A549 (cell line): Measurements from ENCODE around the gene TET2. TPM values are rescaled to one million over a fixed set of nuclear protein-coding genes. Genes with fewer than 3 reads are reported as not detected.

ENCODE experiments used
- ATAC-seq, 2 experiments: fragments of 200-7000 bp in 1 of 2; fragments of >200 bp in 1 of 2; cut with Nextera tagmentation in 1 of 2; cut with Tn5 transposase in 1 of 2; 3 replicates each; pipeline versions ENCODE4 v1.8.0 to v1.9.1; 2018 to 2020; ENCODE audit warnings: mild to moderate bottlenecking in 1 of 2, moderate library complexity in 1 of 2
- CTCF ChIA-PET: fragments of 300-600 bp; sonication (Branson Sonifier 250); formaldehyde crosslinking; extraction: SDS; loops from one replicate; lab custom pipeline; 2021; ENCODE audit warnings: antibody characterized with exemption, inconsistent platforms; lab: Yijun Ruan, JAX
- POLR2A ChIA-PET: fragments of 350-600 bp; formaldehyde crosslinking; extraction: SDS; loops from one replicate; lab custom pipeline; 2021; ENCODE audit warnings: antibody characterized with exemption, inconsistent platforms; lab: Yijun Ruan, JAX
- DNase-seq, 2 experiments: peaks; one replicate each; pipeline versions ENCODE4 v3.0.0 to v3.0.0-alpha.2; 2011 to 2016; ENCODE audit warnings: low read depth in 1 of 2, low spot score in 1 of 2
- FAIRE-seq: peaks from 2 replicates; lab custom pipeline; 2011; peaks lifted over from hg19 to GRCh38; lab: Jason Lieb, UNC
- H3K27ac ChIP-seq, 2 experiments: fragments of >200 bp; sonication (Bioruptor Twin); formaldehyde crosslinking; 3 replicates each; pipeline ENCODE4 v1.5.1; 2016 to 2017
- H3K4me1 ChIP-seq: fragments of >200 bp; sonication (Bioruptor Twin); formaldehyde crosslinking; 3 replicates; pipeline ENCODE4 v1.6.1; 2016
- H3K4me2 ChIP-seq: fragments of >200 bp; sonication (Bioruptor Twin); formaldehyde crosslinking; 3 replicates; pipeline ENCODE4 v1.6.1; 2016
- H3K4me3 ChIP-seq: fragments of >200 bp; sonication (Bioruptor Twin); formaldehyde crosslinking; 3 replicates; pipeline ENCODE4 v1.5.1; 2016
- H3K9me3 ChIP-seq: fragments of >200 bp; sonication (Bioruptor Twin); formaldehyde crosslinking; 3 replicates; pipeline ENCODE4 v1.6.1; 2016
- BHLHE40 ChIP-seq: IDR thresholded peaks from 2 replicates; pipeline ENCODE4 v1.6.1; 2012; ENCODE audit warnings: low read depth, low read length, inconsistent platforms
- CBX8 ChIP-seq: fragments of 200-600 bp; sonication (generic); IDR thresholded peaks from 2 replicates; pipeline ENCODE4 v1.6.1; 2016
- CHD4 ChIP-seq: fragments of 200-600 bp; sonication (generic); IDR thresholded peaks from 2 replicates; pipeline ENCODE4 v1.6.1; 2016; ENCODE audit warnings: antibody characterized with exemption, mild to moderate bottlenecking, borderline replicate concordance
- EHMT2 ChIP-seq: fragments of 200-600 bp; sonication (generic); IDR thresholded peaks from 2 replicates; pipeline ENCODE4 v1.6.1; 2016; ENCODE audit warnings: antibody characterized with exemption, low read depth, mild to moderate bottlenecking, moderate library complexity
- ELK1 ChIP-seq: fragments of 150-350 bp; IDR thresholded peaks from 2 replicates; pipeline ENCODE4 v1.6.1; 2014; ENCODE audit warnings: low read depth, mild to moderate bottlenecking, low read length
- EP300 ChIP-seq, 2 experiments: fragments of >200 bp; sonication (Bioruptor Twin); formaldehyde crosslinking; IDR thresholded peaks; 2 replicates in 1 of 2; 3 replicates in 1 of 2; pipeline ENCODE4 v1.6.1; 2016 to 2017
- FOSB ChIP-seq: fragments of 250-450 bp; sonication (Bioruptor Pico); IDR thresholded peaks from 2 replicates; pipeline ENCODE4 v1.5.0; 2020; ENCODE audit warnings: mild to moderate bottlenecking, moderate library complexity
- HOXA7 ChIP-seq: fragments of 250-450 bp; sonication (Bioruptor Pico); IDR thresholded peaks from 2 replicates; pipeline ENCODE4 v1.5.0; 2020; ENCODE audit warnings: mild to moderate bottlenecking, moderate library complexity
- HOXB13 ChIP-seq: fragments of 250-450 bp; sonication (Bioruptor Pico); IDR thresholded peaks from 2 replicates; pipeline ENCODE4 v1.5.0; 2020; ENCODE audit warnings: low read depth, mild to moderate bottlenecking, moderate library complexity
- HOXB5 ChIP-seq: fragments of 250-450 bp; sonication (Bioruptor Pico); IDR thresholded peaks from 2 replicates; pipeline ENCODE4 v1.5.0; 2020; ENCODE audit warnings: mild to moderate bottlenecking, moderate library complexity
- JUN ChIP-seq, 2 experiments: fragments of >200 bp; sonication (Bioruptor Twin); formaldehyde crosslinking; IDR thresholded peaks; 2 replicates in 1 of 2; 3 replicates in 1 of 2; pipeline ENCODE4 v1.6.1; 2016 to 2017
- MAZ ChIP-seq: fragments of 150-350 bp; IDR thresholded peaks from 2 replicates; pipeline ENCODE4 v1.6.1; 2014; ENCODE audit warnings: antibody characterized with exemption, low read depth, low read length, borderline replicate concordance
- NFE2L2 ChIP-seq: fragments of 150-350 bp; conservative IDR thresholded peaks from 2 replicates; pipeline ENCODE4 v1.6.1; 2014; ENCODE audit warnings: low read length
- NPAS2 ChIP-seq: fragments of 250-450 bp; sonication (Bioruptor Pico); IDR thresholded peaks from 2 replicates; pipeline ENCODE4 v1.8.0; 2022; ENCODE audit warnings: mild to moderate bottlenecking, moderate library complexity, borderline replicate concordance
- NR3C1 ChIP-seq: fragments of >200 bp; sonication (Bioruptor Twin); formaldehyde crosslinking; IDR thresholded peaks from 3 replicates; pipeline ENCODE4 v1.6.1; 2017
- RFX5 ChIP-seq: fragments of 450-650 bp; IDR thresholded peaks from 2 replicates; pipeline ENCODE4 v1.7.1; 2014; ENCODE audit warnings: antibody characterized with exemption, mild to moderate bottlenecking, moderate library complexity
- SMC3 ChIP-seq: fragments of >200 bp; sonication (Bioruptor Twin); formaldehyde crosslinking; IDR thresholded peaks from 3 replicates; pipeline ENCODE4 v1.6.1; 2018; ENCODE audit warnings: inconsistent platforms
- TFCP2L1 ChIP-seq: fragments of 250-450 bp; sonication (Bioruptor Pico); IDR thresholded peaks from 2 replicates; pipeline ENCODE4 v1.5.0; 2021; ENCODE audit warnings: mild to moderate bottlenecking
- ZFP36 ChIP-seq: fragments of 450-650 bp; IDR thresholded peaks from 2 replicates; pipeline ENCODE4 v1.6.1; 2014; ENCODE audit warnings: borderline replicate concordance; ENCODE audit not compliant: partially characterized antibody
- whole genome bisulfite sequencing: methylation state at CpG from one replicate; pipeline ENCODE4 v1.1.6; 2017; ENCODE audit errors: missing lambda C conversion rate; 5-methylcytosine and 5-hydroxymethylcytosine counted together
- polyA plus RNA-seq, 4 experiments: library from polyadenylated mRNA; depleted of rRNA in 3 of 4; stranded (reverse); fragments of >200 nt; fragmentation: RNase III in 1 of 4; extraction: RNeasy Plus Mini Kit Qiagen cat#74134 plus additional on column Dnase treatment in 1 of 4; gene quantifications; 2 replicates in 3 of 4; 3 replicates in 1 of 4; pipeline ENCODE4 v1.2.3, GENCODE V29; 2011 to 2017
- TF ChIP-seq, protein P1 (sequence below): fragments of >200 bp; sonication (Bioruptor Twin); formaldehyde crosslinking; IDR thresholded peaks from 2 replicates; pipeline ENCODE4 v1.6.1; 2016
- TF ChIP-seq, protein P2 (sequence below): fragments of 450-650 bp; IDR thresholded peaks from 2 replicates; pipeline ENCODE4 v1.6.1; 2014; ENCODE audit warnings: antibody characterized with exemption
- TF ChIP-seq, protein P3 (sequence below): fragments of >200 bp; sonication (Bioruptor Twin); formaldehyde crosslinking; IDR thresholded peaks from 3 replicates; pipeline ENCODE4 v1.6.1; 2016
- TF ChIP-seq, protein P4 (sequence below): fragments of 250-450 bp; sonication (Bioruptor Pico); IDR thresholded peaks from 2 replicates; pipeline ENCODE4 v1.5.0; 2020; ENCODE audit warnings: low read depth, mild to moderate bottlenecking, moderate library complexity
- TF ChIP-seq, protein P5 (sequence below): fragments of >200 bp; sonication (Bioruptor Twin); formaldehyde crosslinking; IDR thresholded peaks from 3 replicates; pipeline ENCODE4 v1.5.1; 2016

TET2 gene
- polyA plus RNA-seq, 2 of the 4 experiments (the other 2 are of a cell fraction): 2.2 to 6.6 TPM

GRCh38 chr4:105108971-105109370 is 37.7 kb upstream of the TET2 start:
- no peak overlapping the region for H3K4me3 ChIP-seq

DNA sequence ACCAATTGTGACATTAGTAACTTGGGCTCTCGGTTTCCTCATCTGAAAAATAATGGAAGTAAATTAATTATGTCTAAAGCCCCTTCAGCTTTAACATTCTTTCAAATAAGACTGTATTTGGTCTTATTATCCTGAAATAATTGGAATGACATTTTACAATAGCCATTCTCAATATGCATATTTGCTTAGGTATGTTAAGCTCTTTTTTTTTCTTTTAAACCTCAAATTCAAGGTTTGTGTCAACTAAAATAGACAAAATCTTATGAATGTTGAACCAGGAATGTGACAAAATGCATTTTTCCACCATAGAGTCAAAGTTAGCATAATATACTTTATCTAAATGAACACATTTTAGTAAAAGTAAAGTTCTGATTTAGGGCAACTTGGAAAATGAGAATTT is 34.4 kb upstream of the TET2 start:
- FAIRE-seq: no peak
- no peak overlapping the region for H3K4me2 ChIP-seq
- no peak overlapping the region for H3K4me3 ChIP-seq
- 26% methylated on average over 1 of the region's 1 CpG for WGBS
- no peak for DNase-seq
- no peaks in the 10 kb centered on the region for H3K4me1 ChIP-seq
- no peak for ATAC-seq
- no peaks in the 10 kb centered on the region for H3K9me3 ChIP-seq
- CTCF ChIA-PET: no interaction called here
- TF ChIP-seq FOSB (CRISPR knock-in tag) (no peak), BHLHE40 (no peak), SMC3 (no peak), RFX5 (no peak), NFE2L2 (no peak), ELK1 (no peak), EP300 (IDR thresholded peaks at IDR 0.05) (no peak), JUN (IDR thresholded peaks at IDR 0.05) (no peak), ZFP36 (no peak), NR3C1 (no peak), CHD4 (no peak), NPAS2 (CRISPR knock-in tag) (no peak), TFCP2L1 (CRISPR knock-in tag) (no peak)
- TF ChIP-seq, protein P1, sequence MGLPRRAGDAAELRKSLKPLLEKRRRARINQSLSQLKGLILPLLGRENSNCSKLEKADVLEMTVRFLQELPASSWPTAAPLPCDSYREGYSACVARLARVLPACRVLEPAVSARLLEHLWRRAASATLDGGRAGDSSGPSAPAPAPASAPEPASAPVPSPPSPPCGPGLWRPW: no peak
- TF ChIP-seq, protein P2, sequence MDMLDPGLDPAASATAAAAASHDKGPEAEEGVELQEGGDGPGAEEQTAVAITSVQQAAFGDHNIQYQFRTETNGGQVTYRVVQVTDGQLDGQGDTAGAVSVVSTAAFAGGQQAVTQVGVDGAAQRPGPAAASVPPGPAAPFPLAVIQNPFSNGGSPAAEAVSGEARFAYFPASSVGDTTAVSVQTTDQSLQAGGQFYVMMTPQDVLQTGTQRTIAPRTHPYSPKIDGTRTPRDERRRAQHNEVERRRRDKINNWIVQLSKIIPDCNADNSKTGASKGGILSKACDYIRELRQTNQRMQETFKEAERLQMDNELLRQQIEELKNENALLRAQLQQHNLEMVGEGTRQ: no peak
- TF ChIP-seq, protein P3, sequence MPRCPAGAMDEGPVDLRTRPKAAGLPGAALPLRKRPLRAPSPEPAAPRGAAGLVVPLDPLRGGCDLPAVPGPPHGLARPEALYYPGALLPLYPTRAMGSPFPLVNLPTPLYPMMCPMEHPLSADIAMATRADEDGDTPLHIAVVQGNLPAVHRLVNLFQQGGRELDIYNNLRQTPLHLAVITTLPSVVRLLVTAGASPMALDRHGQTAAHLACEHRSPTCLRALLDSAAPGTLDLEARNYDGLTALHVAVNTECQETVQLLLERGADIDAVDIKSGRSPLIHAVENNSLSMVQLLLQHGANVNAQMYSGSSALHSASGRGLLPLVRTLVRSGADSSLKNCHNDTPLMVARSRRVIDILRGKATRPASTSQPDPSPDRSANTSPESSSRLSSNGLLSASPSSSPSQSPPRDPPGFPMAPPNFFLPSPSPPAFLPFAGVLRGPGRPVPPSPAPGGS: no peak
- TF ChIP-seq, protein P4, sequence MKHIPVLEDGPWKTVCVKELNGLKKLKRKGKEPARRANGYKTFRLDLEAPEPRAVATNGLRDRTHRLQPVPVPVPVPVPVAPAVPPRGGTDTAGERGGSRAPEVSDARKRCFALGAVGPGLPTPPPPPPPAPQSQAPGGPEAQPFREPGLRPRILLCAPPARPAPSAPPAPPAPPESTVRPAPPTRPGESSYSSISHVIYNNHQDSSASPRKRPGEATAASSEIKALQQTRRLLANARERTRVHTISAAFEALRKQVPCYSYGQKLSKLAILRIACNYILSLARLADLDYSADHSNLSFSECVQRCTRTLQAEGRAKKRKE (CRISPR knock-in tag): no peak
- POLR2A ChIA-PET: no interaction called here
- H3K27ac ChIP-seq: no peak overlapping the region

More at GRCh38 chr4:105108971-105109370, 37.7 kb upstream of the TET2 start:
- ChIA-PET POLR2A (no interaction called here), CTCF (no interaction called here)
- H3K4me2 ChIP-seq: no peak overlapping the region
- no peak for FAIRE-seq
- ATAC-seq: no peak
- H3K9me3 ChIP-seq: no peaks in the 10 kb centered on the region
- H3K27ac ChIP-seq: no peak overlapping the region
- DNase-seq: no peak
- TF ChIP-seq ELK1 (no peak), EHMT2 (no peak), HOXB13 (CRISPR knock-in tag) (no peak), HOXA7 (CRISPR knock-in tag) (no peak), EP300 (IDR thresholded peaks at IDR 0.05) (no peak), CBX8 (no peak), MAZ (no peak), HOXB5 (CRISPR knock-in tag) (no peak), TFCP2L1 (CRISPR knock-in tag) (no peak), NR3C1 (no peak)
- TF ChIP-seq, protein P1: no peak
- TF ChIP-seq, protein P5, sequence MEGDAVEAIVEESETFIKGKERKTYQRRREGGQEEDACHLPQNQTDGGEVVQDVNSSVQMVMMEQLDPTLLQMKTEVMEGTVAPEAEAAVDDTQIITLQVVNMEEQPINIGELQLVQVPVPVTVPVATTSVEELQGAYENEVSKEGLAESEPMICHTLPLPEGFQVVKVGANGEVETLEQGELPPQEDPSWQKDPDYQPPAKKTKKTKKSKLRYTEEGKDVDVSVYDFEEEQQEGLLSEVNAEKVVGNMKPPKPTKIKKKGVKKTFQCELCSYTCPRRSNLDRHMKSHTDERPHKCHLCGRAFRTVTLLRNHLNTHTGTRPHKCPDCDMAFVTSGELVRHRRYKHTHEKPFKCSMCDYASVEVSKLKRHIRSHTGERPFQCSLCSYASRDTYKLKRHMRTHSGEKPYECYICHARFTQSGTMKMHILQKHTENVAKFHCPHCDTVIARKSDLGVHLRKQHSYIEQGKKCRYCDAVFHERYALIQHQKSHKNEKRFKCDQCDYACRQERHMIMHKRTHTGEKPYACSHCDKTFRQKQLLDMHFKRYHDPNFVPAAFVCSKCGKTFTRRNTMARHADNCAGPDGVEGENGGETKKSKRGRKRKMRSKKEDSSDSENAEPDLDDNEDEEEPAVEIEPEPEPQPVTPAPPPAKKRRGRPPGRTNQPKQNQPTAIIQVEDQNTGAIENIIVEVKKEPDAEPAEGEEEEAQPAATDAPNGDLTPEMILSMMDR: no peak
- H3K4me1 ChIP-seq: no peaks in the 10 kb centered on the region
